HepG2 (cell line): ENCODE results near the gene PEAR1. TPM values are rescaled to one million over a fixed set of nuclear protein-coding genes. Genes with fewer than 3 reads are reported as not detected.

Experiments used
- ARHGAP35 ChIP-seq: sonication (generic); formaldehyde crosslinking; IDR thresholded peaks from 2 replicates; pipeline ENCODE4 v1.9.0; 2022; ENCODE audit warnings: mild to moderate bottlenecking, inconsistent platforms, moderate library complexity, missing genetic modification reagents, borderline replicate concordance
- CBX2 ChIP-seq, 2 experiments: fragments of 200-600 bp in 1 of 2; sonication (generic); formaldehyde crosslinking in 1 of 2; IDR thresholded peaks; 2 replicates each; pipeline versions ENCODE4 v1.7.0 to v1.8.1; 2018 to 2022; ENCODE audit warnings: low read depth in 2 of 2, low read length in 1 of 2, mild to moderate bottlenecking in 1 of 2, missing genetic modification reagents in 1 of 2
- DNMT3B ChIP-seq: conservative IDR thresholded peaks from 2 replicates; pipeline ENCODE4 v1.6.1; 2016; ENCODE audit warnings: missing biosample characterization, control low read depth
- ELF1 ChIP-seq: sonication (generic); formaldehyde crosslinking; IDR thresholded peaks from 2 replicates; pipeline ENCODE4 v1.4.0; 2020; ENCODE audit warnings: missing genetic modification reagents
- GTF2F1 ChIP-seq: fragments of 150-350 bp; IDR thresholded peaks from 2 replicates; pipeline ENCODE4 v1.6.1; 2014; ENCODE audit warnings: low read length
- NAIF1 ChIP-seq: sonication (generic); formaldehyde crosslinking; IDR thresholded peaks from 2 replicates; pipeline ENCODE4 v1.5.0; 2020; ENCODE audit warnings: mild to moderate bottlenecking, missing genetic modification reagents, borderline replicate concordance
- NFRKB ChIP-seq: fragments of 450-650 bp; IDR thresholded peaks from 2 replicates; pipeline ENCODE4 v1.6.1; 2017
- PHF20 ChIP-seq: sonication (generic); formaldehyde crosslinking; IDR thresholded peaks from 2 replicates; pipeline ENCODE4 v1.5.0; 2020; ENCODE audit warnings: mild to moderate bottlenecking, missing genetic modification reagents
- REPIN1 ChIP-seq: sonication (generic); formaldehyde crosslinking; IDR thresholded peaks from 2 replicates; pipeline ENCODE4 v1.8.0; 2022; ENCODE audit warnings: missing genetic modification reagents, low read depth, mild to moderate bottlenecking, borderline replicate concordance
- RXRB ChIP-seq: IDR thresholded peaks from 2 replicates; pipeline ENCODE4 v1.6.1; 2016; ENCODE audit warnings: borderline replicate concordance, missing genetic modification reagents, missing compliant biosample characterization
- SOX6 ChIP-seq, 2 experiments: fragments of 450-650 bp in 1 of 2; sonication (generic) in 1 of 2; formaldehyde crosslinking in 1 of 2; IDR thresholded peaks; 2 replicates each; pipeline versions ENCODE4 v1.4.0 to v1.6.1; 2017 to 2020; ENCODE audit warnings: antibody characterized with exemption in 1 of 2, mild to moderate bottlenecking in 1 of 2, missing genetic modification reagents in 1 of 2
- ZNF33A ChIP-seq: sonication (generic); formaldehyde crosslinking; IDR thresholded peaks from 2 replicates; pipeline ENCODE4 v1.5.1; 2020; ENCODE audit warnings: missing genetic modification reagents, mild to moderate bottlenecking, moderate library complexity, borderline replicate concordance
- ZNF33B ChIP-seq: sonication (generic); formaldehyde crosslinking; IDR thresholded peaks from 2 replicates; pipeline ENCODE4 v1.5.1; 2020; ENCODE audit warnings: mild to moderate bottlenecking, missing genetic modification reagents
- ZNF367 ChIP-seq: sonication (generic); formaldehyde crosslinking; IDR thresholded peaks from 2 replicates; pipeline ENCODE4 v1.4.0; 2020; ENCODE audit warnings: missing genetic modification reagents, borderline replicate concordance
- ZNF382 ChIP-seq: sonication (generic); formaldehyde crosslinking; IDR thresholded peaks from 2 replicates; pipeline ENCODE4 v1.5.0; 2020; ENCODE audit warnings: missing genetic modification reagents, mild to moderate bottlenecking, borderline replicate concordance
- polyA plus RNA-seq, 8 experiments: library from polyadenylated mRNA; depleted of rRNA in 3 of 8; stranded (reverse) in 7 of 8; unstranded in 1 of 8; fragments of >200 nt; fragmentation: Illumina TruSeq in 4 of 8; extraction: Trizol in 4 of 8; gene quantifications; 2 replicates each; pipeline versions ENCODE4 v1.2.1 to v1.2.3, GENCODE V29; 2011 to 2016; ENCODE audit warnings: low read depth in 4 of 8, missing spikeins in 1 of 8, mixed read lengths in 1 of 8; ENCODE audit not compliant: insufficient read depth in 1 of 8
- total RNA-seq, 5 experiments: library from RNA; depleted of rRNA; stranded (reverse); fragments of >200 nt; fragmentation: Illumina TruSeq; extraction: Trizol; gene quantifications; 2 replicates each; pipeline ENCODE4 v1.2.3, GENCODE V29; 2016; ENCODE audit warnings: low read depth in 1 of 5
- TF ChIP-seq, protein P1 (sequence below), 2 experiments: sonication (generic) in 1 of 2; formaldehyde crosslinking in 1 of 2; IDR thresholded peaks; 2 replicates each; pipeline versions ENCODE4 v1.4.0 to v1.6.1; 2018 to 2020; ENCODE audit warnings: missing genetic modification reagents in 2 of 2, borderline replicate concordance in 1 of 2, low read depth in 1 of 2, mild to moderate bottlenecking in 1 of 2, missing biosample characterization in 1 of 2
- TF ChIP-seq, protein P2 (sequence below): sonication (generic); formaldehyde crosslinking; IDR thresholded peaks from 2 replicates; pipeline ENCODE4 v1.8.1; 2022; ENCODE audit warnings: mild to moderate bottlenecking, missing genetic modification reagents
- TF ChIP-seq, protein P3 (sequence below): sonication (generic); formaldehyde crosslinking; IDR thresholded peaks from 2 replicates; pipeline ENCODE4 v1.4.0; 2020; ENCODE audit warnings: missing genetic modification reagents
- TF ChIP-seq, protein P4 (sequence below): IDR thresholded peaks from 2 replicates; pipeline ENCODE4 v1.6.1; 2012; ENCODE audit warnings: inconsistent platforms

PEAR1 gene
- total and polyA plus RNA-seq, 2 of the 13 experiments (the other 11 are each of a cell fraction or from before 2014, with no cell fraction given): 0.27 to 0.41 TPM

DNA sequence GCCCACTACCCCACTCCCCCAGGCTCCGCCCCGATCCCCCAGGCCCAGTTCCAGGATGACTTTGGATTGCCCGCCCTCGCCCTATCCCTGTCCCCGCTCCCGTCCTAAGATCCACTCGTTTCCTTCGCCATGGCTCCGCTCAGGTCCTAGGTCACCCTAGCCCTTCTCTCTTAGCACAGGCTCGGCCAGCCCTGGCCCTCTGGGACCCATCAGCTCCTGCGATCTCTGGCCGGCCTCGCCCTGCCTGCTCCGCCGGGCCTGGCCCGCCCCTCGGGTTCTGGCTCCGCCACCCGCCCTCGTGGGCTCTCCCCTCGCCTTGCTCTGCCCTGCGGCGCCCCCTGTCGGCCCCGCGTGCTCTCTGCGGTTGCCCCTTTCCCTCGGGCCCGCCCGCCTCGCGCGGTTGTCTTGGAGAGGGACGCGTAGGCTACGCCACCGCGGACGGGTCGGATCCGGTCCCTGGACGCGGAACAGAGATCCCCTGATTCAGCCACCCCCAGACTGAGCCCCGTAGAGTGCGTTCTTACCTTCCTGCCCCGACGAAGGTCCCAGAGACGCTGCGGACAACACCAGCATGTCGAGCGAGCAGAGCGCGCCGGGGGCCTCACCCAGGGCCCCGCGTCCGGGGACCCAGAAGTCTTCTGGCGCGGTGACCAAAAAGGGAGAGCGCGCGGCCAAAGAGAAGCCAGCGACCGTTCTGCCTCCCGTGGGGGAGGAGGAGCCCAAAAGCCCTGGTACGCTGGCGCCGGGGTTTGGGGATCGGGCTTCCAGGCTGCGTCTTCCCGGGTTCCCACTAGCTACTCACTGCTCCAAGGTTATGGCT, 26.9 kb downstream of the PEAR1 start, which contains the start of gene LRRC71 (continued):
- TF ChIP-seq, protein P1, sequence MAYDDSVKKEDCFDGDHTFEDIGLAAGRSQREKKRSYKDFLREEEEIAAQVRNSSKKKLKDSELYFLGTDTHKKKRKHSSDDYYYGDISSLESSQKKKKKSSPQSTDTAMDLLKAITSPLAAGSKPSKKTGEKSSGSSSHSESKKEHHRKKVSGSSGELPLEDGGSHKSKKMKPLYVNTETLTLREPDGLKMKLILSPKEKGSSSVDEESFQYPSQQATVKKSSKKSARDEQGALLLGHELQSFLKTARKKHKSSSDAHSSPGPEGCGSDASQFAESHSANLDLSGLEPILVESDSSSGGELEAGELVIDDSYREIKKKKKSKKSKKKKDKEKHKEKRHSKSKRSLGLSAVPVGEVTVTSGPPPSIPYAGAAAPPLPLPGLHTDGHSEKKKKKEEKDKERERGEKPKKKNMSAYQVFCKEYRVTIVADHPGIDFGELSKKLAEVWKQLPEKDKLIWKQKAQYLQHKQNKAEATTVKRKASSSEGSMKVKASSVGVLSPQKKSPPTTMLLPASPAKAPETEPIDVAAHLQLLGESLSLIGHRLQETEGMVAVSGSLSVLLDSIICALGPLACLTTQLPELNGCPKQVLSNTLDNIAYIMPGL (CRISPR knock-in tag; IDR thresholded peaks at IDR 0.05; ENCODE audit: borderline replicate concordance in 1 of 2, low read depth in 1 of 2): peak; percentile 64 to 66; a peak in 3 of 4 replicates
- TF ChIP-seq PHF20 (CRISPR knock-in tag): no peak
- TF ChIP-seq DNMT3B (CRISPR knock-in tag): no peak
- no peak for TF ChIP-seq ZNF33B
- no peak for TF ChIP-seq NFRKB
- TF ChIP-seq ZNF382 (CRISPR knock-in tag): no peak
- no peak for TF ChIP-seq ARHGAP35 (CRISPR knock-in tag)
- TF ChIP-seq, protein P2, sequence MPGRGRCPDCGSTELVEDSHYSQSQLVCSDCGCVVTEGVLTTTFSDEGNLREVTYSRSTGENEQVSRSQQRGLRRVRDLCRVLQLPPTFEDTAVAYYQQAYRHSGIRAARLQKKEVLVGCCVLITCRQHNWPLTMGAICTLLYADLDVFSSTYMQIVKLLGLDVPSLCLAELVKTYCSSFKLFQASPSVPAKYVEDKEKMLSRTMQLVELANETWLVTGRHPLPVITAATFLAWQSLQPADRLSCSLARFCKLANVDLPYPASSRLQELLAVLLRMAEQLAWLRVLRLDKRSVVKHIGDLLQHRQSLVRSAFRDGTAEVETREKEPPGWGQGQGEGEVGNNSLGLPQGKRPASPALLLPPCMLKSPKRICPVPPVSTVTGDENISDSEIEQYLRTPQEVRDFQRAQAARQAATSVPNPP: no peak
- TF ChIP-seq ZNF367 (CRISPR knock-in tag): no peak
- TF ChIP-seq ELF1 (CRISPR knock-in tag): no peak
- TF ChIP-seq, protein P3, sequence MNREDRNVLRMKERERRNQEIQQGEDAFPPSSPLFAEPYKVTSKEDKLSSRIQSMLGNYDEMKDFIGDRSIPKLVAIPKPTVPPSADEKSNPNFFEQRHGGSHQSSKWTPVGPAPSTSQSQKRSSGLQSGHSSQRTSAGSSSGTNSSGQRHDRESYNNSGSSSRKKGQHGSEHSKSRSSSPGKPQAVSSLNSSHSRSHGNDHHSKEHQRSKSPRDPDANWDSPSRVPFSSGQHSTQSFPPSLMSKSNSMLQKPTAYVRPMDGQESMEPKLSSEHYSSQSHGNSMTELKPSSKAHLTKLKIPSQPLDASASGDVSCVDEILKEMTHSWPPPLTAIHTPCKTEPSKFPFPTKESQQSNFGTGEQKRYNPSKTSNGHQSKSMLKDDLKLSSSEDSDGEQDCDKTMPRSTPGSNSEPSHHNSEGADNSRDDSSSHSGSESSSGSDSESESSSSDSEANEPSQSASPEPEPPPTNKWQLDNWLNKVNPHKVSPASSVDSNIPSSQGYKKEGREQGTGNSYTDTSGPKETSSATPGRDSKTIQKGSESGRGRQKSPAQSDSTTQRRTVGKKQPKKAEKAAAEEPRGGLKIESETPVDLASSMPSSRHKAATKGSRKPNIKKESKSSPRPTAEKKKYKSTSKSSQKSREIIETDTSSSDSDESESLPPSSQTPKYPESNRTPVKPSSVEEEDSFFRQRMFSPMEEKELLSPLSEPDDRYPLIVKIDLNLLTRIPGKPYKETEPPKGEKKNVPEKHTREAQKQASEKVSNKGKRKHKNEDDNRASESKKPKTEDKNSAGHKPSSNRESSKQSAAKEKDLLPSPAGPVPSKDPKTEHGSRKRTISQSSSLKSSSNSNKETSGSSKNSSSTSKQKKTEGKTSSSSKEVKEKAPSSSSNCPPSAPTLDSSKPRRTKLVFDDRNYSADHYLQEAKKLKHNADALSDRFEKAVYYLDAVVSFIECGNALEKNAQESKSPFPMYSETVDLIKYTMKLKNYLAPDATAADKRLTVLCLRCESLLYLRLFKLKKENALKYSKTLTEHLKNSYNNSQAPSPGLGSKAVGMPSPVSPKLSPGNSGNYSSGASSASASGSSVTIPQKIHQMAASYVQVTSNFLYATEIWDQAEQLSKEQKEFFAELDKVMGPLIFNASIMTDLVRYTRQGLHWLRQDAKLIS (CRISPR knock-in tag): no peak
- TF ChIP-seq RXRB (CRISPR knock-in tag): no peak
- no peak for TF ChIP-seq NAIF1 (CRISPR knock-in tag)
- TF ChIP-seq SOX6 (IDR thresholded peaks at IDR 0.05): no peak
- 0 out of 2 replicates have a peak, but pooled peaks have one; percentile 15 for TF ChIP-seq SOX6 (CRISPR knock-in tag; IDR thresholded peaks at IDR 0.05)
- TF ChIP-seq GTF2F1: no peak
- TF ChIP-seq CBX2 (IDR thresholded peaks at IDR 0.05; ENCODE audit: low read depth, low read length): no peak
- no peak for TF ChIP-seq CBX2 (CRISPR knock-in tag; IDR thresholded peaks at IDR 0.05; ENCODE audit: low read depth)
- no peak for TF ChIP-seq ZNF33A
- TF ChIP-seq, protein P4, sequence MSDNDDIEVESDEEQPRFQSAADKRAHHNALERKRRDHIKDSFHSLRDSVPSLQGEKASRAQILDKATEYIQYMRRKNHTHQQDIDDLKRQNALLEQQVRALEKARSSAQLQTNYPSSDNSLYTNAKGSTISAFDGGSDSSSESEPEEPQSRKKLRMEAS: peak; percentile 62; the same call in 1 of the 2 replicates
- TF ChIP-seq REPIN1 (CRISPR knock-in tag): 0 out of 2 replicates have a peak, but pooled peaks have one; percentile 51
